Adrenal gland (tissue), 5 donors: ENCODE data around the gene MALRD1.

Experiments used
- CTCF ChIP-seq, 6 experiments: fragments of 450-650 bp in 4 of 6; fragments of 200-600 bp in 2 of 6; sonication (generic) in 1 of 6; IDR thresholded peaks; 1 replicate in 5 of 6; 2 replicates in 1 of 6; pipeline versions ENCODE4 v1.5.1 to v1.8.0; 2016 to 2021; ENCODE audit warnings: antibody characterized with exemption in 6 of 6, mild to moderate bottlenecking in 2 of 6, moderate library complexity in 1 of 6
- POLR2A ChIP-seq, 2 donors: fragments of 450-650 bp; IDR thresholded peaks; one replicate each; pipeline ENCODE4 v1.6.1; 2017; ENCODE audit warnings: antibody characterized with exemption in 2 of 2, mild to moderate bottlenecking in 2 of 2, moderate library complexity in 1 of 2
- donor health status: DM: no; HTN: no; CAD: no.

GRCh38 chr10:19518632-19519031 lies 470.0 kb downstream of the MALRD1 start:
- TF ChIP-seq CTCF (IDR thresholded peaks at IDR 0.05) (no peak), POLR2A (IDR thresholded peaks at IDR 0.05) (no peak)
